ENCODE measurements around the gene CD300LG.

DNA sequence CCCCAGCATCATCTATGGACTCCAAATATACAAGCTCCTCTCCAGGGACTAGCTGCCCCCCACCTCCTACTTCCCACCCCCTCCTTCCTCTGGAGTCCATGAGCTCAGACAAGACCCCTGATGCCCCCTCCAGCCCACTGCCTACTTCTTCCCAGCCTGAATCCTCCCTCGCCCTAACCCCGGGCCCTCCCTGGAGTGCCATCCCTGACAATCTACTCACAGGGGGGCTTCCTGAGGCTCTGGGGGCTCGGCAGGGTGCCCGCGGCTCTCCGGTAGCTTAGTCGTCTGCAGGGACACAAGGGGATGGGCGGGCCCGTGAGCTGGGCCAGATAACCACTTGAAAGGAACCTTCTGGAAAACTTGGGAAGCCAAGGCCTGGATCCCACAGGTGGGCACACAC, 29.1 kb upstream of the CD300LG start:
- TF ChIP-seq, protein P1, sequence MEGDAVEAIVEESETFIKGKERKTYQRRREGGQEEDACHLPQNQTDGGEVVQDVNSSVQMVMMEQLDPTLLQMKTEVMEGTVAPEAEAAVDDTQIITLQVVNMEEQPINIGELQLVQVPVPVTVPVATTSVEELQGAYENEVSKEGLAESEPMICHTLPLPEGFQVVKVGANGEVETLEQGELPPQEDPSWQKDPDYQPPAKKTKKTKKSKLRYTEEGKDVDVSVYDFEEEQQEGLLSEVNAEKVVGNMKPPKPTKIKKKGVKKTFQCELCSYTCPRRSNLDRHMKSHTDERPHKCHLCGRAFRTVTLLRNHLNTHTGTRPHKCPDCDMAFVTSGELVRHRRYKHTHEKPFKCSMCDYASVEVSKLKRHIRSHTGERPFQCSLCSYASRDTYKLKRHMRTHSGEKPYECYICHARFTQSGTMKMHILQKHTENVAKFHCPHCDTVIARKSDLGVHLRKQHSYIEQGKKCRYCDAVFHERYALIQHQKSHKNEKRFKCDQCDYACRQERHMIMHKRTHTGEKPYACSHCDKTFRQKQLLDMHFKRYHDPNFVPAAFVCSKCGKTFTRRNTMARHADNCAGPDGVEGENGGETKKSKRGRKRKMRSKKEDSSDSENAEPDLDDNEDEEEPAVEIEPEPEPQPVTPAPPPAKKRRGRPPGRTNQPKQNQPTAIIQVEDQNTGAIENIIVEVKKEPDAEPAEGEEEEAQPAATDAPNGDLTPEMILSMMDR (IDR thresholded peaks at IDR 0.05): no peak
- no peak for TF ChIP-seq ZFX (IDR thresholded peaks at IDR 0.05; ENCODE audit: borderline replicate concordance)

Data from 22Rv1 (cell line).